Loucy (cell line): ENCODE data around the gene RLF.

Experiments used
- EZH2phosphoT487 ChIP-seq: fragments of 200-600 bp; IDR thresholded peaks from 2 replicates; pipeline ENCODE4 v1.6.1; 2018; ENCODE audit warnings: antibody characterized with exemption, mild to moderate bottlenecking, moderate library complexity, borderline replicate concordance
- TF ChIP-seq, protein P1 (sequence below): fragments of 200-600 bp; sonication (generic); conservative IDR thresholded peaks from 2 replicates; pipeline ENCODE4 v1.5.1; 2014; ENCODE audit warnings: mild to moderate bottlenecking, antibody characterized with exemption, low read length

DNA sequence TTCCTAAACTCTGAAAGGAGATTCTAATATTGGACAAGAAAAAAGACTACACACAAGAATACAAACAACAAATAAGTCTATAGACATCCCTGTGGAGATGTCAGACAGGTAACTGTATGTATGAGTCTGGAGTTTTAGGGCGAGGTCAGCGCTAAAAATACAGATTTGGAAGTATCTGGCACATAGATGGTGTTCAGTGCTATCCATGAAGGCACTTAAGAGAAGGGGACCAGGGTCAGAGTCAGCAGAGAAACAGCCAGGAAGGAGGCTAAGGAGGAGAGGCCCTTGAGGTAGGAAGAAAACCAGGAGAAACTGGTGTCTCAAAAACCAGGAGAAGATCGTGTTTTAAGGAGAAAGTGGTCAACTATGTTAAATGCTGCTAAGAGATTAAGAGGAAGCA lies 114.9 kb downstream of the RLF start:
- TF ChIP-seq EZH2phosphoT487 = no peak
- TF ChIP-seq, protein P1, sequence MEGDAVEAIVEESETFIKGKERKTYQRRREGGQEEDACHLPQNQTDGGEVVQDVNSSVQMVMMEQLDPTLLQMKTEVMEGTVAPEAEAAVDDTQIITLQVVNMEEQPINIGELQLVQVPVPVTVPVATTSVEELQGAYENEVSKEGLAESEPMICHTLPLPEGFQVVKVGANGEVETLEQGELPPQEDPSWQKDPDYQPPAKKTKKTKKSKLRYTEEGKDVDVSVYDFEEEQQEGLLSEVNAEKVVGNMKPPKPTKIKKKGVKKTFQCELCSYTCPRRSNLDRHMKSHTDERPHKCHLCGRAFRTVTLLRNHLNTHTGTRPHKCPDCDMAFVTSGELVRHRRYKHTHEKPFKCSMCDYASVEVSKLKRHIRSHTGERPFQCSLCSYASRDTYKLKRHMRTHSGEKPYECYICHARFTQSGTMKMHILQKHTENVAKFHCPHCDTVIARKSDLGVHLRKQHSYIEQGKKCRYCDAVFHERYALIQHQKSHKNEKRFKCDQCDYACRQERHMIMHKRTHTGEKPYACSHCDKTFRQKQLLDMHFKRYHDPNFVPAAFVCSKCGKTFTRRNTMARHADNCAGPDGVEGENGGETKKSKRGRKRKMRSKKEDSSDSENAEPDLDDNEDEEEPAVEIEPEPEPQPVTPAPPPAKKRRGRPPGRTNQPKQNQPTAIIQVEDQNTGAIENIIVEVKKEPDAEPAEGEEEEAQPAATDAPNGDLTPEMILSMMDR = no peak
